Astrocyte of the spinal cord (primary cell): Measurements from ENCODE around the gene AGPAT4.

Experiments
- DNase-seq: peaks from one replicate; pipeline ENCODE4 v3.0.0; 2011; ENCODE audit warnings: low read depth, low spot score
- H3K4me3 ChIP-seq: 2 replicates; pipeline ENCODE4 v1.5.1; 2011; ENCODE audit warnings: low read depth, mild to moderate bottlenecking, low read length, moderate library complexity
- CTCF ChIP-seq: IDR thresholded peaks from 2 replicates; pipeline ENCODE4 v1.5.1; 2012; ENCODE audit warnings: low read depth, mild to moderate bottlenecking, low read length, inconsistent platforms
- in situ Hi-C: cut with HindIII; loops from 2 replicates; pipeline ENCODE4 v1.10.0; 2017; ENCODE audit warnings: low sequenced_read_pairs

Gene AGPAT4

DNA sequence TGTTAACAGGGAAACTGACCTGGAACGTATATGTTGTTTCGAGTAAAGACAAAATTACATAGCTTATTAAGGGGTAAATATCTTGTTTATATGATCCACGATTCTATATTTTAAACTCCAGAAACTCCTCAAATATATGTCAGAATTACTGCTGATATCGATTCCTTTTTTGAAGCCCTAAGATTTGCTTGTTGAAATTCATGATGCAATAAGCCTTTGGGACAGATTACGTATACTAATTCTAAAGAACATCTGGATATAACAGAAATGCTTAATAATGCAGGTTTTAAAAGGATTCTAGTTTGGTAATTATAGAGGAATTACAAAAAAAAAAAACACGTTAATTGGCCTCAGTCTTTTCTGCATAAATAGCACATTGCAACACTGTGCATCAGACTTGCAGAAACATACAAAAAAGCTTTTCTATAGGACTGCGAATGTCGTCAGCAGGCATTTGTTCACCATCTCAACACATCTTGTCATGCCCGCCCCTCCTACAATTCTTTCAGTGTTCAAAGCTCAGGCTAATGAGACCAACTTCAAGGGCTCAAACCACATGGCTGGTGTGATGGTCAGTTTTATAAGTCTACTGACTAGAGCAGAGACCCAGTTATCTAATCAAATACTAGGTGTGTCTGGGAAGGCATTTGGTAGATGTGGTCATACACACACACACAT, 74.9 kb downstream of the AGPAT4 start:
- no peak for TF ChIP-seq CTCF
- H3K4me3 ChIP-seq, result no peak overlapping the region
- DNase-seq, result no peak
- in situ Hi-C loops, result no loop called here

DNA sequence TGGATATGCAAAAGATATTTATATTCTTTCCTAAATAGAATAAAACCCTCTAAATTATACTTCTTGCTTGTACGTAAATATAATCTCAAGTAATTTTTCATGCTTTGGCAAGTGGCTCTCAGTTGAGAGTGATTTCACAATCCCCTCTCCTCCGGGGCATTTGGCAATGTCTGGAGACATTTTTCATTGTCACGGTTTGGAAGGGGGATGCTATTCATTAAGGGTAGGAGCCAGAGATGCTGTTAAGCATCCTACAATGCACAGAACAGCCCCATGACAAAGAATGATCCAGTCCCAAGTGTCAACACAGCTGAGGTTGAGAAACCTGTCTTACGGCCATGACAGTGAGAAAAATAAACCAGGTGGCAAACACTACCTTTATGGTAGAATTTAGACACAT, 75.7 kb downstream of the AGPAT4 start:
- no peak for TF ChIP-seq CTCF
- no peak overlapping the region for H3K4me3 ChIP-seq
- no peak for DNase-seq
- in situ Hi-C loops, result no loop called here

GRCh38 chr6:161195386-161195785, 78.5 kb downstream of the AGPAT4 start:
- H3K4me3 ChIP-seq, result no peak overlapping the region
- TF ChIP-seq CTCF, result no peak
- in situ Hi-C loops, result no loop called here
- DNase-seq, result no peak

- in situ Hi-C loops, result no loop called here
- H3K4me3 ChIP-seq, result no peak overlapping the region
- DNase-seq, result no peak
- no peak for TF ChIP-seq CTCF
Measured at GRCh38 chr6:161194374-161194773, 79.5 kb downstream of the AGPAT4 start.

- no peak for DNase-seq
- in situ Hi-C loops, result no loop called here
- H3K4me3 ChIP-seq, result no peak overlapping the region
- no peak for TF ChIP-seq CTCF
Measured at GRCh38 chr6:161192636-161193411, 81.0 kb downstream of the AGPAT4 start.

DNA sequence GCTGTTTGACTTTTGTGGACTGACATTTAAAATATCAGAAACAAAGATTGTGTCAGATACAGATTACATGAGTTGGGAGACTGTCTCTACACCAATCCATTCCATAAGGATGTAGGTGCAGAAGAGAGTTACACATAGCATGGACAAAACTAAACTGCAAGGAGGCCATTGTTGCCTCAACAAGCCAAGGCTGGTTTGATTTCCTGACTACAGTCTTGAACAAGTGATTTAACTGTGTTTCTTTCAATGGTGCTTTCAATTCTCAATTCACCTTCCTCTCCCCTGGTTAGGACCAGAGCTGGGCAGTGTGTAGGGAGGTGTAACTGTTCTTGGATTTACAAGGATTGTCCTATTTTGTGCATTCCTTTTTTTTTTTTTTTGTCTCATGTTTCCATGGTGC, 82.2 kb downstream of the AGPAT4 start:
- in situ Hi-C loops, result no loop called here
- DNase-seq, result no peak
- no peak for TF ChIP-seq CTCF
- no peak overlapping the region for H3K4me3 ChIP-seq
